ENCODE data around the gene MFSD2B.
"Not testable (repeated sequence)": the region's sequence is repeated elsewhere in the genome, so short reads cannot be mapped to it uniquely, and the experiment has no call there.

The MFSD2B gene

GRCh38 chr2:24009680-24010476 is at the start of gene MFSD2B:
TSS of gene MFSD2B (plus strand) at chr2:24010085. CDS start at chr2:24010097, 12 bp downstream.
- no peak for DNase-seq (ENCODE audit: low read depth in 4 of 4, low spot score in 1 of 4)

GRCh38 chr2:23967846-23968245 is 42.0 kb upstream of the MFSD2B start:
- no peak for DNase-seq (ENCODE audit: low read depth in 4 of 4, low spot score in 1 of 4)

GRCh38 chr2:23976883-23977282 is 33.0 kb upstream of the MFSD2B start:
- no peak for DNase-seq (ENCODE audit: low read depth in 4 of 4, low spot score in 1 of 4)

- no peak for DNase-seq (ENCODE audit: low read depth in 4 of 4, low spot score in 1 of 4)
Measured at GRCh38 chr2:23988371-23988770, 21.5 kb upstream of the MFSD2B start.

GRCh38 chr2:23992931-23993330 is 17.0 kb upstream of the MFSD2B start:
- DNase-seq (ENCODE audit: low read depth in 4 of 4, low spot score in 1 of 4) = no peak

GRCh38 chr2:23993736-23994269 is 16.1 kb upstream of the MFSD2B start:
- DNase-seq (ENCODE audit: low read depth in 4 of 4, low spot score in 1 of 4) = no peak

GRCh38 chr2:23994567-23994966 is 15.3 kb upstream of the MFSD2B start:
- no peak for DNase-seq (ENCODE audit: low read depth in 4 of 4, low spot score in 1 of 4)

- no peak for DNase-seq (ENCODE audit: low read depth in 4 of 4, low spot score in 1 of 4)
Measured at GRCh38 chr2:24007693-24008092, 2.2 kb upstream of the MFSD2B start.

- DNase-seq (ENCODE audit: low read depth in 4 of 4, low spot score in 1 of 4) = no peak
Measured at GRCh38 chr2:24008672-24009366, 1.1 kb upstream of the MFSD2B start.

- DNase-seq (ENCODE audit: low read depth in 4 of 4, low spot score in 1 of 4) = no peak
Measured at GRCh38 chr2:24009367-24009679, 562 bp upstream of the MFSD2B start.

- no peak for DNase-seq (ENCODE audit: low read depth in 4 of 4, low spot score in 1 of 4)
Measured at GRCh38 chr2:24010477-24011249, 778 bp downstream of the MFSD2B start.

- no peak for DNase-seq (ENCODE audit: low read depth in 4 of 4, low spot score in 1 of 4)
Measured at GRCh38 chr2:24011250-24012104, 1.6 kb downstream of the MFSD2B start.

- no peak for DNase-seq (ENCODE audit: low read depth in 4 of 4, low spot score in 1 of 4)
Measured at GRCh38 chr2:24012521-24013188, 2.8 kb downstream of the MFSD2B start.

GRCh38 chr2:24014902-24015301 is 5.0 kb downstream of the MFSD2B start:
- DNase-seq (ENCODE audit: low read depth in 4 of 4, low spot score in 1 of 4) = not testable (repeated sequence)

- DNase-seq (ENCODE audit: low read depth in 4 of 4, low spot score in 1 of 4) = no peak
Measured at GRCh38 chr2:24015562-24016375, 5.9 kb downstream of the MFSD2B start.

GRCh38 chr2:24016376-24016761 is 6.5 kb downstream of the MFSD2B start:
- no peak for DNase-seq (ENCODE audit: low read depth in 4 of 4, low spot score in 1 of 4)

GRCh38 chr2:24016853-24017703 is 7.2 kb downstream of the MFSD2B start:
- DNase-seq (ENCODE audit: low read depth in 4 of 4, low spot score in 1 of 4) = no peak

- no peak for DNase-seq (ENCODE audit: low read depth in 4 of 4, low spot score in 1 of 4)
Measured at GRCh38 chr2:24017711-24018110, 7.8 kb downstream of the MFSD2B start.
